ENCODE results near the gene KPNA6.

DNA sequence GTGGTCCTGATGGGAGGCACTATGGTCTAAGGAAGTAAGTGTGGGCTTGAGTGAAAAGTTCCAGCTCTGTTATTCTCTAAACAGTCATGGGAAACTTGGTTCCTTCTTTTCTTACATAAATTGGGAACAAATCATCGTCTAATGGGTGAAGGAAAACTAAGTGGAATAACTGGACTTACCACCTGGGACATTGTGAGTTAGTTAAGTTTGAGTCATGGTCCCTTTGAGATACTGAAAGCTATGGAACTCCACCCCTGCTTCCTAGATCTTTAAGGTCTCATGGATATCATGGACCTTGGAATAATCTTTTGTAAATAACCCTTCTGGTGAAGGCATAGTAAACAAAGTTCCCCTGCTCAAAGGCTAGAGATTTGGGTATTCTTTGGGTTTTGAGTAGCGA lies 55.5 kb downstream of the KPNA6 start:
- TF ChIP-seq, protein P1, sequence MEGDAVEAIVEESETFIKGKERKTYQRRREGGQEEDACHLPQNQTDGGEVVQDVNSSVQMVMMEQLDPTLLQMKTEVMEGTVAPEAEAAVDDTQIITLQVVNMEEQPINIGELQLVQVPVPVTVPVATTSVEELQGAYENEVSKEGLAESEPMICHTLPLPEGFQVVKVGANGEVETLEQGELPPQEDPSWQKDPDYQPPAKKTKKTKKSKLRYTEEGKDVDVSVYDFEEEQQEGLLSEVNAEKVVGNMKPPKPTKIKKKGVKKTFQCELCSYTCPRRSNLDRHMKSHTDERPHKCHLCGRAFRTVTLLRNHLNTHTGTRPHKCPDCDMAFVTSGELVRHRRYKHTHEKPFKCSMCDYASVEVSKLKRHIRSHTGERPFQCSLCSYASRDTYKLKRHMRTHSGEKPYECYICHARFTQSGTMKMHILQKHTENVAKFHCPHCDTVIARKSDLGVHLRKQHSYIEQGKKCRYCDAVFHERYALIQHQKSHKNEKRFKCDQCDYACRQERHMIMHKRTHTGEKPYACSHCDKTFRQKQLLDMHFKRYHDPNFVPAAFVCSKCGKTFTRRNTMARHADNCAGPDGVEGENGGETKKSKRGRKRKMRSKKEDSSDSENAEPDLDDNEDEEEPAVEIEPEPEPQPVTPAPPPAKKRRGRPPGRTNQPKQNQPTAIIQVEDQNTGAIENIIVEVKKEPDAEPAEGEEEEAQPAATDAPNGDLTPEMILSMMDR (IDR thresholded peaks at IDR 0.05; ENCODE audit: insufficient read depth, low read length, poor library complexity, severe bottlenecking): no peak
- TF ChIP-seq EZH2phosphoT487 (conservative IDR thresholded peaks at IDR 0.05; ENCODE audit: low read length): no peak

Data from SU-DHL-6 (cell line).